Measurements from ENCODE around the gene ZCWPW1.

ZCWPW1 gene

DNA sequence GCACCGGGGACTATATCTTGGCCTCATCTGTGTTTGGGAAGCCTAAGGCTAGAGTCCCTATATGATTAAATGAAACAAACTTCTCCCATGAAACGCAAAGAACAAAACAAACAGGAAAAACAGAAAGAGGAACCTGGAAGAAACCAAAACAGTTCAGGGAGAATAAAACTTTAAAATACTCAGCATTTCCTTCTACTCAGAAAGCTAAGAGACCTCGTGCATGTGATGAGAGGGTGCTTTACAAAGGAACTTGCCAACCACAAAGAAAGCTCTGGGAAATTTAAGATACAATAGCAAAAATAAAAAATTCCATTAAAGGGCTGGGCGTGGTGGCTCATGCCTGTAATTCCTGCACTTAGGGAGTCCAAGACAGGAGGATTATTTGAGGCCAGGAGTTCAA is 48.3 kb downstream of the ZCWPW1 start:
- no peaks in the 10 kb centered on the region for H3K9me3 ChIP-seq (ENCODE audit: insufficient read depth, low read length)
- no peaks in the 10 kb centered on the region for H3K79me2 ChIP-seq (ENCODE audit: insufficient read depth, low read length)
- H2AFZ ChIP-seq (ENCODE audit: low read depth, low read length, severe bottlenecking), result no peak overlapping the region
- H3K27me3 ChIP-seq (ENCODE audit: low read length), result no peaks in the 10 kb centered on the region
- no peak for TF ChIP-seq EZH2phosphoT487 (conservative IDR thresholded peaks at IDR 0.05; ENCODE audit: low read length)
- TF ChIP-seq, protein P1, sequence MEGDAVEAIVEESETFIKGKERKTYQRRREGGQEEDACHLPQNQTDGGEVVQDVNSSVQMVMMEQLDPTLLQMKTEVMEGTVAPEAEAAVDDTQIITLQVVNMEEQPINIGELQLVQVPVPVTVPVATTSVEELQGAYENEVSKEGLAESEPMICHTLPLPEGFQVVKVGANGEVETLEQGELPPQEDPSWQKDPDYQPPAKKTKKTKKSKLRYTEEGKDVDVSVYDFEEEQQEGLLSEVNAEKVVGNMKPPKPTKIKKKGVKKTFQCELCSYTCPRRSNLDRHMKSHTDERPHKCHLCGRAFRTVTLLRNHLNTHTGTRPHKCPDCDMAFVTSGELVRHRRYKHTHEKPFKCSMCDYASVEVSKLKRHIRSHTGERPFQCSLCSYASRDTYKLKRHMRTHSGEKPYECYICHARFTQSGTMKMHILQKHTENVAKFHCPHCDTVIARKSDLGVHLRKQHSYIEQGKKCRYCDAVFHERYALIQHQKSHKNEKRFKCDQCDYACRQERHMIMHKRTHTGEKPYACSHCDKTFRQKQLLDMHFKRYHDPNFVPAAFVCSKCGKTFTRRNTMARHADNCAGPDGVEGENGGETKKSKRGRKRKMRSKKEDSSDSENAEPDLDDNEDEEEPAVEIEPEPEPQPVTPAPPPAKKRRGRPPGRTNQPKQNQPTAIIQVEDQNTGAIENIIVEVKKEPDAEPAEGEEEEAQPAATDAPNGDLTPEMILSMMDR (IDR thresholded peaks at IDR 0.05; ENCODE audit: insufficient read depth, low read length, poor library complexity, severe bottlenecking), result no peak
- H3K9ac ChIP-seq (ENCODE audit: low read length), result no peak overlapping the region
- no peaks in the 10 kb centered on the region for H3K36me3 ChIP-seq (ENCODE audit: low read length)
- no peak overlapping the region for H3K27ac ChIP-seq (ENCODE audit: low read depth, low read length)
- H3K9me2 ChIP-seq (replicated peaks; ENCODE audit: insufficient read depth, low read length), result no peaks in the 10 kb centered on the region
- no peaks in the 10 kb centered on the region for H3F3A ChIP-seq (ENCODE audit: insufficient read depth)
- no peak overlapping the region for H3K4me3 ChIP-seq (ENCODE audit: insufficient read depth, low read length, poor library complexity, severe bottlenecking)
- no peak overlapping the region for H3K4me2 ChIP-seq (ENCODE audit: low read depth, low read length, poor library complexity, severe bottlenecking)
- no peaks in the 10 kb centered on the region for H4K20me1 ChIP-seq (ENCODE audit: low read depth, low read length)

DNA sequence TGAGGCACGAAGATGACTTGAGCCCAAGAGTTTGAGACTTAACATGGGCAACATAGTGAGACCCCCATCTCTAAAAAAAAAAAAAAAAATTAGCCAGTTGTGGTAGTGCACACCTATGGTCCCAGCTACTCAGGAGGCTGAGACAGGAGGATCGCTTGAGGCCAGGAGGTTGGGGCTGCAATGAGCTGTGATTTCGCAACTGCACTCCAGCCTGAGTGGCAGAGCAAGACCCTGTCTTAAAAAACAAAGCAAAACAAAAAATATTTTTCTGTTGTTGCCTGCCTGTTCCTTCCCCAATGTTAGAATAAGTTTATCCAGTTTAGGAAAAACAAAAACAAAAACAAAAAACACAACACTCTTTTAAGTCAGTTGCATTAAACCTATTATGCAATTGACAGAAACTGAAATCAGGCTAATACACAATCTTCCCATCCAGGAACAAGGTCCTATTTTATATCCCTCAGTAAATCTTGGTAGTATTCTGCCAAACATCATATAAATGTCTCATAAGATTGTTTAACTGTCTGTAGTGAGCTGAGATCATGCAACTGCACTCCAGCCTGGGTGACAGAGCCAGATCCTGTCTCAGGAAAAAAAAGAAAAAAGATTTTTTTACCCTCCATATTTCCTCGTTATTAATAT is 50.3 kb downstream of the ZCWPW1 start:
- no peaks in the 10 kb centered on the region for H3K79me2 ChIP-seq (ENCODE audit: insufficient read depth, low read length)
- no peaks in the 10 kb centered on the region for H3K9me2 ChIP-seq (replicated peaks; ENCODE audit: insufficient read depth, low read length)
- H3K4me3 ChIP-seq (ENCODE audit: insufficient read depth, low read length, poor library complexity, severe bottlenecking), result no peak overlapping the region
- TF ChIP-seq, protein P1 (IDR thresholded peaks at IDR 0.05; ENCODE audit: insufficient read depth, low read length, poor library complexity, severe bottlenecking), result no peak
- no peak for TF ChIP-seq EZH2phosphoT487 (conservative IDR thresholded peaks at IDR 0.05; ENCODE audit: low read length)
- no peaks in the 10 kb centered on the region for H3K36me3 ChIP-seq (ENCODE audit: low read length)
- no peaks in the 10 kb centered on the region for H4K20me1 ChIP-seq (ENCODE audit: low read depth, low read length)
- H3K9me3 ChIP-seq (ENCODE audit: insufficient read depth, low read length), result no peaks in the 10 kb centered on the region
- no peak overlapping the region for H2AFZ ChIP-seq (ENCODE audit: low read depth, low read length, severe bottlenecking)
- H3K27ac ChIP-seq (ENCODE audit: low read depth, low read length), result no peak overlapping the region
- no peaks in the 10 kb centered on the region for H3K27me3 ChIP-seq (ENCODE audit: low read length)
- H3F3A ChIP-seq (ENCODE audit: insufficient read depth), result no peaks in the 10 kb centered on the region
- no peak overlapping the region for H3K4me2 ChIP-seq (ENCODE audit: low read depth, low read length, poor library complexity, severe bottlenecking)
- no peak overlapping the region for H3K9ac ChIP-seq (ENCODE audit: low read length)

DNA sequence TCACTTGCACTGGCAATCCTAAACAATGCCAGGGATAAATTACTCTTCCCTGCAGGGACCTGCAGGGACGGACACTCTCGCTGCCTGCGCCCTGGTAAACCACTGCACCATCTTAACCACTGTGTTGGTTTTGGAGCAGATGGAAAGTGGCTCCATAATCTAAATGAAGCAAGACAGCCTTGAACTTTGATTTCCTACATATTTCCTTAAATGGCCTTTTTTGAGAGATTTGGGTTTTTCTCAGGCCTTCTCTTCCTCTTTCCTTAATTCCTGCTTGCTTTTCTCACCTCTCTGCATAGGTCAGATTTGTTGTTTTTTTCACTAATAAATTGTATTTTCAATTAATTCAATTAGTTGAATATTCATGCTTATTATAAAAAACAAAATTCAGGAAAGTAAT is 52.4 kb downstream of the ZCWPW1 start:
- H4K20me1 ChIP-seq (ENCODE audit: low read depth, low read length), result no peaks in the 10 kb centered on the region
- H3F3A ChIP-seq (ENCODE audit: insufficient read depth), result peaks cover 2% of the 10 kb centered on the region; the same call in 1 of the 2 replicates
- no peaks in the 10 kb centered on the region for H3K27me3 ChIP-seq (ENCODE audit: low read length)
- no peak overlapping the region for H2AFZ ChIP-seq (ENCODE audit: low read depth, low read length, severe bottlenecking)
- no peak for TF ChIP-seq EZH2phosphoT487 (conservative IDR thresholded peaks at IDR 0.05; ENCODE audit: low read length)
- TF ChIP-seq, protein P1 (IDR thresholded peaks at IDR 0.05; ENCODE audit: insufficient read depth, low read length, poor library complexity, severe bottlenecking), result no peak
- no peaks in the 10 kb centered on the region for H3K79me2 ChIP-seq (ENCODE audit: insufficient read depth, low read length)
- no peaks in the 10 kb centered on the region for H3K9me2 ChIP-seq (replicated peaks; ENCODE audit: insufficient read depth, low read length)
- H3K36me3 ChIP-seq (ENCODE audit: low read length), result no peaks in the 10 kb centered on the region
- H3K9ac ChIP-seq (ENCODE audit: low read length), result no peak overlapping the region
- H3K9me3 ChIP-seq (ENCODE audit: insufficient read depth, low read length), result no peaks in the 10 kb centered on the region
- H3K4me3 ChIP-seq (ENCODE audit: insufficient read depth, low read length, poor library complexity, severe bottlenecking), result no peak overlapping the region
- H3K4me2 ChIP-seq (ENCODE audit: low read depth, low read length, poor library complexity, severe bottlenecking), result no peak overlapping the region
- H3K27ac ChIP-seq (ENCODE audit: low read depth, low read length), result no peak overlapping the region
